GM11168 (cell line): ENCODE results near the gene AP3S2.
"Not testable (repeated sequence)": the region's sequence is repeated elsewhere in the genome, so short reads cannot be mapped to it uniquely, and the experiment has no call there.

Experiments
- in situ Hi-C: fragments of 300-500 bp; cut with MboI; formaldehyde crosslinking; loops from one replicate; pipeline ENCODE4 v1.12.0; 2022; ENCODE audit warnings: low sequenced_read_pairs; ENCODE audit not compliant: unreplicated experiment

AP3S2 gene

GRCh38 chr15:89893696-89894447 is at the start of gene AP3S2:
Gene AP3S2 (minus strand): TSS chr15:89893994. CDS start chr15:89893949, 45 bp downstream.
- in situ Hi-C loops: no loop called here

GRCh38 chr15:89939910-89940309 is 46.1 kb upstream of the AP3S2 start:
- in situ Hi-C loops: no loop called here

DNA sequence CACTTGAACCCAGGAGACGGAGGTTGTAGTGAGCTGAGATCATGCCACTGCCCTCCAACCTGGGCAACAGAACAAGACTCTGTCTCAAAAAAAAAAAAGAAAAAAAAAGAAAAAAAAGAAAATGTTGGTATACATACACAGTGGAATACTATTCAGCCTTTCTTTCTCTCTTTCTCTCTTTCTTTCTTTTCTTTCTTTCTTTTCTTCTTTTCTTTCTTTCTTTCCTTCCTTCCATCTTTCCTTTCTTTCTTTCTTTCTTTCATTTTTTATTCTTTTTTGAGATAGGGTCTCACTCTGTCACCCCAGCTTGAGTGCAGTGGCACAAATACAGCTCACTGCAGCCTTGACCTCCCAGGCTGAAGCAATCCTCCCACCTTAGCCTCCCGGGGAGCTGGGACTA is 45.6 kb upstream of the AP3S2 start:
- in situ Hi-C loops: not testable (repeated sequence)

- in situ Hi-C loops: no loop called here
Measured at GRCh38 chr15:89937365-89938350, 43.9 kb upstream of the AP3S2 start.

DNA sequence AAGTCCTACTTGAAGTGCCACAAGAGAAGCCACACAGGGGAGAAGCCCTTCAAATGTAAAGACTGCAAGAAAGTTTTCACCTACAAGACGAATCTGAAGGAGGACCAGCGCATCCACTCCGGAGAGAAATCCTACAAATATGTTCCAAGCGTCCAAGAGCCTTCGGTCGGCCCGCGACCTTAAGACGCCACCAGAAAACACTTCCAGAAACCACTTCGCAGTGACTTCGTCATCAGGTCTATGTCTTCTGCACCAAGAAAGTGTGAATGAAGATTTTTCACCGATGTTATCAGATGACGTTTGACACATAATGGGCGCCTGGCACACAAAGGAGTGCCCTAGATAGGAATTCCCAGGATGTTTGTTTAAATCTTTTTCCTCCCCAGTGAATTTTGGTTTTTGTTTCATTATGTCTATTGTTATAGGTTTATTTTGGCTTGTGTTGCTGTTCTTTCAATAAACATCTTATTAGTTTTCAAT is 43.0 kb upstream of the AP3S2 start:
- in situ Hi-C loops: no loop called here

DNA sequence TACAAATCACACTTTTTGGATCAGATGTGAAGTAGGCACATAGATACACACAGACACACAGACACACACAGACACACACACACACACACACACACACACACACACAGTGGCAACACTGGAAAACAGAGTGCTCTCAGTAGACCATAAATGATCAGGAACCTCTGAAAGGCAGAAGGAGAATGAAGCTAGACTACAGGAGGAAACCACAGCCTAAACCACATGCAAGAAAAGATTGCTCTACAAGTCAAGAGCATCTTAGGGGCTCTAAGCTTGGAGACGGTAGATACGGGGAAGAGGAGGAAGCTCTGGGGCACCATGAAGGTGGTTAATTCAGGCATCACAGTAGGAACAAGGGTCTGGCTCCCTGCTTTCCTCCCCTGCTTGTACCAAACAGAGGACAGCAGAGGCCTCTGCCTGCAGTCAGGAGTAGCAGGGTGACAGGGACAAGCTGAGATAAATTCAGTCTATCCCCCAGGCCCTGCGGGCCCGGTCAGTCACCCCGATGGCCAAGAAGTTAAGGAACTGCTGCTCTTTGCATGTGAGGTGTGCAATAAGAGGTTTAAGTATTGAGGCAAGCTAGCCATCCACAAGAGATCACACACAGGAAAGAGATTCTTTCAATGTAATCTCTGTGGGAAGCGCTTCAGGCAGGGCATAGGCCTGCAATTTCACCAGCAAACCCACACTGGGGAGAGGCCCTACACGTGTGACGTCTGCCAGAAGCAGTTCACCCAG is 42.4 kb upstream of the AP3S2 start:
- in situ Hi-C loops: no loop called here

DNA sequence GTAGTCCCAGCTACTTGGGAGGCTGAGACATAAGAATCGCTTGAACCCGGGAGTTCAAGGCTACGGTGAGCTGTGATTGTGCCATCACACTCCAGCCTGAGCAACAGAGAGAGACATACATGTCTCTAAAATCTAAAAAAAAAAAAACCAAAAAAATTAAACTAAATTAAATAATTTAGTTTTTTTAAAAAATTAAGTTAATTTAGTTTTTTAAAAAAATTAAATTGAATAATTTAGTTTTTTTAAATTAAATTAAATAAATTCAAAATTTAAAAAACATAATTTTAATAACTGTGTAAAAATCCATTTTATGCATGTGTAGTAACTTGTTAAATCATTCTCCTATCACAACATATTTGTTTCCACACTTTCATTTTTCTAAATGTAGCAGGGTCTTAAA is 39.1 kb upstream of the AP3S2 start:
- in situ Hi-C loops: no loop called here

GRCh38 chr15:89928421-89928820 is 34.6 kb upstream of the AP3S2 start:
- in situ Hi-C loops: no loop called here

DNA sequence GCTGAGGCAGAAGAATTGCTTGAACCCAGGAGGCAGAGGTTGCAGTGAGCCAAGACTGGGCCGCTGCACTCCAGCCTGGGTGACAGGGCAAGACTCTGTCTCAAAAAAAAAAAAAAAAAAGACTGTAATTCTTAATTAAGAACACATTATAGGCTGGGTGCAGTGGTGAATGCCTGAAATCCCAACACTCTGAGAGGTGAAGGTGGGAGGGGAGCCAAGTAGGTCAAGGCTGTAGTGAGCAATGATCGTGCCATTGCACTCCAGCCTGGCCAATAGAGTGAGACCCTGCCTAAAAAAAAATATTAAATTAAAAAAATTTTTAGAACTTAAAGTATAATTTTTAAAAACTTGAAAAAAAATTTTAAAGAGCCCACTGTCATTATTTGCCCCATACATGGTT is 32.4 kb upstream of the AP3S2 start:
- in situ Hi-C loops: no loop called here

GRCh38 chr15:89917442-89918101 is 23.8 kb upstream of the AP3S2 start:
- in situ Hi-C loops: no loop called here

GRCh38 chr15:89916660-89917059 is 22.9 kb upstream of the AP3S2 start:
- in situ Hi-C loops: no loop called here

GRCh38 chr15:89912674-89913396 is 19.0 kb upstream of the AP3S2 start, which contains the start of gene ARPIN:
Gene ARPIN (minus strand): TSS chr15:89912952. CDS start chr15:89912835, 117 bp downstream.
- in situ Hi-C loops: no loop called here

- in situ Hi-C loops: no loop called here
Measured at GRCh38 chr15:89912145-89912673, 18.4 kb upstream of the AP3S2 start.

DNA sequence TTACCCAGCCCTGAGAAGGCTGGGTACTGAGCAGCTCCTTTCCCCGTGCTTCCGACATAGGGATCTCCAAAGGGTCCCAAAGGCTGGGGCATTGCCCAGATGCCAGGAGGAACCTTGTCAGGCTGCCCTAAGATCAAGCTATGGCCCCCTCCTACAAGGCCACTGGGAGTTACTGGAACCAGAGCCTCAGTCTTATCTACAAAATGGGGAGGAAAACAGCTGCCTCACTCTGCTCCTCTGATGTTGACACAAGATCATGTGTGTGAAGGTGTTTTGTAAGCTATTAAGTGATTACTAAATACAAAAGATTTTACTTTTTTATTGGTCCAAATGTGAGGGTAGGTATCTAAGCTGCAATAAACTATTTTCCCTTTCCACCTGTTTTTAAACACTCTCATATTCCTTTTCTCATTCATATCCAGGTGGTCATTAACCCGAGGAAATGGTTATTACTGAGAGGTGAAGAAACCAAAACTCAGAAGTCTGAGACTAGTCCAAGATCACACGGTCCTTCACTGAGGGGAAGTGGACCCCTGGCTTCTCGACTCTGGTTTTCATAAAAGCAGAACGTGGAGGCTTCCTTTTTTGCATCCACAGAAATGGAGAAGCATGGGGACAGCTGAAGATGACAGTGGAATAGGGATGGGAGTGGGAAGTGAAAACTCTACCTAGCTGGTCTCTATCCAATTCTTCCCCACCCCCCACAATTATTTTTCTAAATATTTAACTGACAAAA is 17.3 kb upstream of the AP3S2 start:
- in situ Hi-C loops: no loop called here

- in situ Hi-C loops: loop anchor here (10.0 kb wide), 1 partner anchor 55 kb away; no protein-coding TSS in a partner anchor
Measured at GRCh38 chr15:89909611-89910010, 15.8 kb upstream of the AP3S2 start.

DNA sequence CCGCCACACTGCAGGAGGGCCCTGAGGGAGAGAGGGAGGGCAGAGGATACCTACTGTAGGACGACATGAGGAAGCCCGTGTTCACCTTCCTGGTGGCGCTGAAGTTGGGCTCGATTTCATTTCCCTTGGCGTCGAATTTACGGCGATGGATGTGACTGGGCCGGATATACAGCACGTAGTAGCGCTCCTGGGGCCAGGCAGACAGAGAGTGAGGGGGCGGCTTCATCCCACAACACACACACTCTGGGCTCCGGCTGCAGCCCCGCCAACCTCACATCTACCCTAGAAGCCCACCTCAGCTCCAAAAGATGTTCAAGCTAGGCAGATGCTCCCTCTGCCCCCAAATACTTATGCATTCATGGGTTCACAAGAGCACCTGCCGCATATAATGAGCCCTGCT is 14.4 kb upstream of the AP3S2 start:
- in situ Hi-C loops: loop anchor here (10.0 kb wide), 1 partner anchor 57 kb away; no protein-coding TSS in a partner anchor

DNA sequence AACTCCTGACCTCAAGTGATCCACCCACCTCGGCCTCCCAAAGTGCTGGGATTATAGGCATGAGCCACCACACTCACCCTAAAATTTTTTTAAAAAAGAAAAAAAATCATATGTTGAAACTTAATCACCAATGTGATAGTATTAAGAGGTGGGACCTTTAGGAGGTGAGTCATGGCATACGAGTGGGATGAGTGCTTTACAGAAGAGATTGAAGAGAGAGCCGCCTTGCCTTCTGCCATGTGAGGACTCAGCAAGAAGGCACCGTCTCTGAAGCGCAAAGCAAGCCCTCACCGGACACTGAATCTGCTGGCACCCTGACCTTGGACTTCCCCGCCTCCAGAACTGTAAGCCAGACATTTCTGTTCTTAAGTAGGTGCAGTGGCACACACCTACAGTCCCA is 13.5 kb upstream of the AP3S2 start:
- in situ Hi-C loops: loop anchor here (10.0 kb wide), 1 partner anchor 58 kb away; no protein-coding TSS in a partner anchor

- in situ Hi-C loops: loop anchor here (10.0 kb wide), 1 partner anchor 59 kb away; no protein-coding TSS in a partner anchor
Measured at GRCh38 chr15:89905846-89906378, 12.1 kb upstream of the AP3S2 start.
